Measurements from ENCODE around the gene AMIGO1. TPM values are rescaled to one million over a fixed set of nuclear protein-coding genes. Genes with fewer than 3 reads are reported as not detected.

Gene AMIGO1
- total RNA-seq, 2 experiments from 2014 or later = 1.8 to 2.2 TPM

GRCh38 chr1:109531380-109531779, 21.9 kb upstream of the AMIGO1 start:
- intact Hi-C loops (cut with micrococcal nuclease) = no loop called here
- Mint-ChIP-seq H3K36me3 (no peaks in the 10 kb centered on the region), H3K4me3 (no peak overlapping the region), H3K27ac (no peak overlapping the region), H3K27me3 (no peaks in the 10 kb centered on the region), H3K9me3 (no peaks in the 10 kb centered on the region), H3K4me1 (ENCODE audit: low read depth) (peaks cover 20% of the 10 kb centered on the region)
- CTCF ChIA-PET = interaction anchor here (0.6 to 21.1 kb wide), 40 partner anchors 8 to 1059 kb away, joined by 3 to 1096 read pairs (median 6); partner anchors contain the start of genes AMIGO1, ATXN7L2, CELSR2 and CYB561D1
- POLR2A ChIA-PET = interaction anchor here (0.6 to 2.6 kb wide), 6 partner anchors 17 to 368 kb away, joined by 3 to 21 read pairs (median 8); partner anchors contain the start of genes CYB561D1, GNAI3 and SARS1
- DNase-seq = no peak

DNA sequence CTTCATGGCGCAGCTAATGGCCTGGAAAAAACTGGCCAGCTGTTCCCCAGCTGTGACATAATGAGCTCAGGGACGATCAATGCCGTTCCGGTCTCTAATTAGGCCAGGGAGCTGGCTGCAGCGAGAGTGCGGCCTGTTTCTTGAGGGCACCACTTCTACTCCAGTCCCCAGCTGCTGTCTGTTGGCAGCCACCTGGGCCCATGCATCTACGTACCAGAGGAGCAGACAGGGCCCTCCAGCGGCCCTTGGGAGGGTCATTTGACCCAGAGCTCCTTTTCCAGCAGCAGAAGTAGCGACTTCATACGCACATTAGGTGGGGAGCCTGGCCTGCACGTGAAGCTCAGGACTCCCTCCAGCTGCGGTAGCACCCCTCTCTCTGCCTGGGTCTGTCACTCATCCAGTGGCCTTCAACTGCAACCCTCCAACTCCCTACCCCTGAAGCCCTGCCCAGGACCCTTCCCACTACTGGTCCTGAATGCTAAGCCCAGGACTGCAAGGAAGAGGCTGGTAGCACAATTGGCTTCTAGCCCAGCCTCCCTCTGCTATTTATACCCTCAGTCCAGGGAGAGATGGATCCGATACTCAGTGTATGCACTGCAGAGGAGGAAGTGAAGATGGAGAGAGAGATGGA, 21.0 kb upstream of the AMIGO1 start:
- no peak overlapping the region for H3K4me3 Mint-ChIP-seq

GRCh38 chr1:109529881-109530456, 20.4 kb upstream of the AMIGO1 start:
- no peak overlapping the region for H3K27ac Mint-ChIP-seq
- no peaks in the 10 kb centered on the region for H3K9me3 Mint-ChIP-seq
- peaks cover 20% of the 10 kb centered on the region for H3K4me1 Mint-ChIP-seq (ENCODE audit: low read depth)
- CTCF ChIA-PET = interaction anchor here (0.7 to 21.1 kb wide), 8 partner anchors 19 to 329 kb away, joined by 3 to 1096 read pairs (median 4); partner anchors contain the start of genes AMIGO1, ATXN7L2, CYB561D1 and GNAI3
- intact Hi-C loops (cut with micrococcal nuclease) = no loop called here
- peak; percentile 5 for DNase-seq
- POLR2A ChIA-PET = interaction anchor here (0.8 to 2.3 kb wide), 4 partner anchors 31 to 46 kb away, joined by 3 to 10 read pairs (median 6); partner anchors contain the start of genes ATXN7L2 and CYB561D1
- no peaks in the 10 kb centered on the region for H3K27me3 Mint-ChIP-seq
- no peaks in the 10 kb centered on the region for H3K36me3 Mint-ChIP-seq
- H3K4me3 Mint-ChIP-seq = no peak overlapping the region

More for the DNA sequence above, 21.0 kb upstream of the AMIGO1 start:
- Mint-ChIP-seq H3K4me1 (ENCODE audit: low read depth) (peaks cover 20% of the 10 kb centered on the region), H3K27ac (no peak overlapping the region), H3K36me3 (no peaks in the 10 kb centered on the region), H3K9me3 (no peaks in the 10 kb centered on the region), H3K27me3 (no peaks in the 10 kb centered on the region)
- intact Hi-C loops (cut with micrococcal nuclease) = no loop called here
- POLR2A ChIA-PET = interaction anchor here (0.8 to 2.3 kb wide), 5 partner anchors 18 to 47 kb away, joined by 3 to 10 read pairs (median 7); partner anchors contain the start of genes ATXN7L2, CYB561D1 and GNAI3
- CTCF ChIA-PET = interaction anchor here (0.8 to 21.1 kb wide), 7 partner anchors 18 to 329 kb away, joined by 3 to 1096 read pairs (median 13); partner anchors contain the start of genes AMIGO1, ATXN7L2, CYB561D1 and GNAI3
- DNase-seq = no peak

DNA sequence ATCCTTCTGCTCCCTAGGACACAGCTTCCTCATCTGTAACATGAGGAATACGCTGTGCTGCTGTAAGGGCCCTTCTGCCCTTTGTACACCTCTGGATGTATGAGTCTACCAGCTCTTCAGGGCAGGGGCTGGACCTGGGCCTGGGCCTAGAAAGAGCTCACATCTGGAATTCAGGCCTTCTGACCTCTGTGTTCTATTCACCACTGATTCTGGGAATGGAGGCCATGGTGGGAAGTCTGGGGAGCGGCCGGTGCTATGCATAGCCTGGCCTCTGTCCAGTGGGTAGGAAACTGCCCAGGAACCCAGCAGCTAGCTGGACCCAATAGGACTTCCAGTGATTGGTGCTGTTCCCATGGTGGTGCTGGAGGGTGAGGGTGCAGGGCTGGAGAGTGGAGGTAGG, 19.2 kb upstream of the AMIGO1 start:
- intact Hi-C loops (cut with micrococcal nuclease) = no loop called here
- H3K4me3 Mint-ChIP-seq = no peak overlapping the region
- DNase-seq = peak; percentile 3
- no peaks in the 10 kb centered on the region for H3K9me3 Mint-ChIP-seq
- H3K27ac Mint-ChIP-seq = no peak overlapping the region
- POLR2A ChIA-PET = no interaction called here
- CTCF ChIA-PET = interaction anchor here (1.3 to 21.1 kb wide), 6 partner anchors 13 to 327 kb away, joined by 3 to 1096 read pairs (median 5); partner anchors contain the start of genes AMIGO1, ATXN7L2 and CYB561D1
- no peaks in the 10 kb centered on the region for H3K27me3 Mint-ChIP-seq
- H3K36me3 Mint-ChIP-seq = no peaks in the 10 kb centered on the region
- H3K4me1 Mint-ChIP-seq (ENCODE audit: low read depth) = peaks cover 20% of the 10 kb centered on the region

DNA sequence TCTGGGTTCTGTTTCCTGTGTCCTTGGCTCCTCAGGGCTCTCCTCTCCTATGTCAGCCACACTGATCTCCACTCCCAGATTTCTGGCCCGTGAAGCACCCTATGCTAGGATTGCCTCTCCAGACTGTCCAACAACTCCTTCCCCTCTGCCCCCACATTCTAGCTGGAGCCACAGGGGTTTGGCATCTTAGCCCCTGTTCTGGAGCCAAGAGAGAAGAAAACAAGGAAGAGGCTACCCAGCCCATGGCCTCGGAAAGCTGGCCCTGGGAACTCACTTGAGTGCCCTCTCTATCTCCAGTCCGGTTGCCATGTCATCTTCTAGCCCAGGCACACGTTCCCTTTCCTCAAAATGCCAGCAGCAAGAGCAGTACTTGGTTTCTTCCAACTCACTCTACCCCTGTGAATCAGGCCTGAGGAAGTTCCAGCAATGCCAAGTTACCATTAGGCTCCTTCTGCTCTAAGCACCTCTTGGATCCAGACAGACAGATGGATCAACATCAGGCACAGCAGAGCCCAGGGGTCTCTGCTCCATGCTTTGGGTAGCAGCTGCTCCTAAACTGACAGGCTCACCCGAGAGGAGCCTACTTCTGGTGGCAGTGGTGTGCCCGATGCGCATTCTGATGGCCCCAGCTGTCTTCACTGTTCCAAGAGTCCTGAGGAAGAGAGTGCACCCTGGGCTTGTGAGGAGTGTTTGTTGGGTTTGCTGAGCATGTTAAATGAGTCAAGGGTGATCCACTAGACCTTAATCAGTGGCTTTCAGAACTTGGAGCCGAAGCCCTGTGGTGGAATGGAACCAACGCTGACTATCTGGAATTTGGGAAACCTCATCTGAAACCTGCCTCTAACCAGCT, 18.5 kb upstream of the AMIGO1 start:
- peak; percentile 4 for DNase-seq
- Mint-ChIP-seq H3K4me3 (no peak overlapping the region), H3K36me3 (no peaks in the 10 kb centered on the region), H3K9me3 (no peaks in the 10 kb centered on the region), H3K4me1 (ENCODE audit: low read depth) (peaks cover 20% of the 10 kb centered on the region), H3K27ac (no peak overlapping the region), H3K27me3 (no peaks in the 10 kb centered on the region)
- intact Hi-C loops (cut with micrococcal nuclease) = no loop called here
- ChIA-PET POLR2A (no interaction called here), CTCF (interaction anchor here (1.3 to 21.1 kb wide), 6 partner anchors 13 to 327 kb away, joined by 3 to 1096 read pairs (median 5); partner anchors contain the start of genes AMIGO1, ATXN7L2 and CYB561D1)

DNA sequence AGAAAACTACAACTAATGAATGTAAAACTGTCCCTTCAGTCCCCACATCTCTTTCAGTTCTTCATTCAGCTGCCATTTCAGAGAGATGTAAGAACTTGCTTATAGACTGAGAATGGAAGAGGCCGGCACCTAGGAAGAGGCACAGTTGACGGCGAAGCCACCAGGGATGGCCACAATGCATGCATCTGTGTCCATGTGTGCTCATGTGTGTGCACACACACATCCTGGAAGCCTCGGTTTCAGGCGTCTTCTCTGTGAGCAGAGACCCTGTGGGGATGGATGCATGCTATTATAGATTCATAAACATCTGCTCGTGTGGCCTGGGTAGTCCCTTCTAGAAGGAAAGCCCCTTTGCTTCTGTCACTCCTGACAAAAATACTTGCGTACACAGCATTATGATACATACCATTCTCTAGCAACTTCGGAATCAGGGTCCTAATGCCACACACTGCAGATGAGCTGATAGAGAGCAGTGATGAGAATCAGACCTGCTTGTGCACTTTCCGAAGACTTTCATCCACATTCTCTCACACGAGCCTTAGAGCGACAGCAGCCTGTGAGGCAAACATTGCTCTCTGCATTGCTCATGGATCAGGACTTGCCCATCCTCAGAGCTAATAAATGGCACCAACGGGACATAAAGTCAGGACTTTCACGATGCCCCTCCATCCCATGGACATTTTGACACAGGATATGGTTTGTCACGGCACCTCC, 17.7 kb upstream of the AMIGO1 start:
- H3K27ac Mint-ChIP-seq = no peak overlapping the region
- POLR2A ChIA-PET = no interaction called here
- H3K4me1 Mint-ChIP-seq (ENCODE audit: low read depth) = peaks cover 14% of the 10 kb centered on the region
- CTCF ChIA-PET = interaction anchor here (1.3 to 21.1 kb wide), 4 partner anchors 12 to 326 kb away, joined by 3 to 1096 read pairs (median 6); partner anchors contain the start of genes AMIGO1, ATXN7L2 and CYB561D1
- H3K36me3 Mint-ChIP-seq = no peaks in the 10 kb centered on the region
- H3K27me3 Mint-ChIP-seq = no peaks in the 10 kb centered on the region
- H3K4me3 Mint-ChIP-seq = no peak overlapping the region
- intact Hi-C loops (cut with micrococcal nuclease) = no loop called here
- DNase-seq = no peak
- no peaks in the 10 kb centered on the region for H3K9me3 Mint-ChIP-seq

DNA sequence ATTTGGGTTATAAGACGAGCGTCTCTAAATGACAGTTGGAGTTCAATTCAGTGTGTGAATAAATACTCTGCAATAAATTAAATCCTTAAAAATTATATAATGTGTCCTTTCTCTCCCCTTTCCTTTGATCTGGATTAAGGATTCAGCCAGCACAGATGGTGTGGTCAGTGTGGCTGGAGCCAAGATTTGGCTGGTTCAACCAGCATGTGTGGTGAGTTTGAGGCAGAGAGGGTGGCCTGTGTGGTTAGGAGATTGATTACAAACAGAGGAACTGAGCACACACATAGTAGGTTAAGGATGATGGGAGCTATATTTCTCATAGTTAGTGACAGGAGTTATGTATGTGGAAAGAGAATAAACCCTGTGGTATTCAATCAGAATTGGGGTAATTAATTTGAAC, 14.2 kb upstream of the AMIGO1 start:
- no peak for DNase-seq
- CTCF ChIA-PET = interaction anchor here (2.0 to 21.1 kb wide), 2 partner anchors 8 to 27 kb away, joined by 11 to 1096 read pairs; partner anchors contain the start of genes AMIGO1, ATXN7L2 and CYB561D1
- no peaks in the 10 kb centered on the region for H3K4me1 Mint-ChIP-seq (ENCODE audit: low read depth)
- no peaks in the 10 kb centered on the region for H3K36me3 Mint-ChIP-seq
- no peaks in the 10 kb centered on the region for H3K9me3 Mint-ChIP-seq
- no peaks in the 10 kb centered on the region for H3K27me3 Mint-ChIP-seq
- H3K27ac Mint-ChIP-seq = no peak overlapping the region
- POLR2A ChIA-PET = no interaction called here
- H3K4me3 Mint-ChIP-seq = no peak overlapping the region
- intact Hi-C loops (cut with micrococcal nuclease) = no loop called here

DNA sequence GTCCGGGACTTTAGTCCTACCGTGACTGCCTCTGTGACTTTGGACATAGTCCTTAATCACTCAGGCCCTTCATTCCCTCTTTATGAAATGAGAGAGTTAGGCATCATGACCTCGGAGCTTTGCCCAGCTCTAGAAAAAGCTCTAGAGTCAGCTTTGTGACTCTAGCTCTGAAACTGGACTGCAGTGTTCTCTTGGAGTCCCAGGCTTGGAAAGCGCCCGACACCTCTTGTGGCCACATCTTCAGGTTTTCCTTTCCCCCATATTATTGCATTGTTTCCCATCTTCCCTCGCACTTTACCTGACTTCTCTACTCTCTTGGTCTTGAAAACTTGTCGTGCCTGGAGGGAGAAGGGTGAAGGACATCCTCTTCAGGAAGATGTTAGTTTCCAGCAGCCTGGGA, 12.5 kb upstream of the AMIGO1 start:
- intact Hi-C loops (cut with micrococcal nuclease) = no loop called here
- Mint-ChIP-seq H3K9me3 (no peaks in the 10 kb centered on the region), H3K27me3 (no peaks in the 10 kb centered on the region), H3K4me1 (ENCODE audit: low read depth) (no peaks in the 10 kb centered on the region), H3K27ac (no peak overlapping the region), H3K4me3 (no peak overlapping the region), H3K36me3 (no peaks in the 10 kb centered on the region)
- no peak for DNase-seq
- ChIA-PET CTCF (interaction anchor here (1.0 to 21.1 kb wide), 2 partner anchors 10 to 26 kb away, joined by 3 to 1096 read pairs; partner anchors contain the start of genes AMIGO1, ATXN7L2 and CYB561D1), POLR2A (no interaction called here)

GRCh38 chr1:109521002-109521951, 11.8 kb upstream of the AMIGO1 start:
- H3K4me1 Mint-ChIP-seq (ENCODE audit: low read depth) = no peaks in the 10 kb centered on the region
- no peaks in the 10 kb centered on the region for H3K36me3 Mint-ChIP-seq
- no peak overlapping the region for H3K27ac Mint-ChIP-seq
- POLR2A ChIA-PET = no interaction called here
- DNase-seq = no peak
- intact Hi-C loops (cut with micrococcal nuclease) = no loop called here
- no peaks in the 10 kb centered on the region for H3K27me3 Mint-ChIP-seq
- CTCF ChIA-PET = interaction anchor here (0.8 to 21.1 kb wide), 5 partner anchors 11 to 119 kb away, joined by 3 to 1096 read pairs (median 5); partner anchors contain the start of genes AMIGO1, ATXN7L2 and CYB561D1
- no peaks in the 10 kb centered on the region for H3K9me3 Mint-ChIP-seq
- no peak overlapping the region for H3K4me3 Mint-ChIP-seq

DNA sequence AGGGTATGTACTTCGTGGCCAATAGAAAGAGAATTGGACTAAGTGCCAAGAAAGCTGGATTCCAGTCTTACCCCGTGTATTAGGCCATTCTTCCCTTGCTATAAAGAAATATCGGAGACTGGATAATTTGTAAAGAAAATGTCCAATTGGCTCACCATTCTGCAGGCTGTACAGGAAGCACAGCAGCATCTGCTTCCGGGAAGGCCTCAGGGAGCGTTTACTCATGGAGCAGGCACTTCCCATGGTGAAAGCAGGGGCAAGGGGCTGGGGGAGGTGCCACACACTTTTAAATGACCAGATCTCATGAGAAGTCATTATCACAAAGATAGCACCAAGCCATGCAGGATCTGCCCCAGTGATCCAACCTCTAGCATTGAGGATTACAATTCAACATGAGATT, 7.8 kb upstream of the AMIGO1 start:
- no peak overlapping the region for H3K27ac Mint-ChIP-seq
- H3K36me3 Mint-ChIP-seq = no peaks in the 10 kb centered on the region
- ChIA-PET POLR2A (no interaction called here), CTCF (interaction anchor here (4.1 kb wide), 1 partner anchor 18 kb away, joined by 26 read pairs; no protein-coding TSS in a partner anchor)
- no peaks in the 10 kb centered on the region for H3K4me1 Mint-ChIP-seq (ENCODE audit: low read depth)
- H3K27me3 Mint-ChIP-seq = no peaks in the 10 kb centered on the region
- intact Hi-C loops (cut with micrococcal nuclease) = no loop called here
- H3K4me3 Mint-ChIP-seq = no peak overlapping the region
- DNase-seq = no peak
- H3K9me3 Mint-ChIP-seq = no peaks in the 10 kb centered on the region
